H1 (cell line): Measurements from ENCODE around the gene P4HA3. TPM values are rescaled to one million over a fixed set of nuclear protein-coding genes. Genes with fewer than 3 reads are reported as not detected.

Source experiments
- CTCF ChIA-PET: fragments of 300-600 bp; sonication (Branson Sonifier 250); formaldehyde crosslinking; loops from one replicate; lab custom pipeline; 2021; ENCODE audit not compliant: partially characterized antibody; lab: Charles Lee
- POLR2A ChIA-PET: fragments of 300-600 bp; sonication (Branson Sonifier 250); formaldehyde crosslinking; loops from one replicate; lab custom pipeline; 2021; ENCODE audit warnings: inconsistent platforms; ENCODE audit not compliant: partially characterized antibody; lab: Charles Lee
- DNase-seq, 2 experiments: peaks; one replicate each; pipeline versions ENCODE4 v3.0.0 to v3.0.0-alpha.2; 2010 to 2022; ENCODE audit warnings: low spot score in 2 of 2, low read depth in 1 of 2, mixed read lengths in 1 of 2
- FAIRE-seq: peaks from 2 replicates; lab custom pipeline; 2011; peaks lifted over from hg19 to GRCh38; lab: Jason Lieb, UNC
- H2AFZ ChIP-seq: 2 replicates; pipeline ENCODE4 v1.8.1; 2012; ENCODE audit warnings: low read length, inconsistent platforms
- H2AK5ac ChIP-seq: 2 replicates; pipeline ENCODE4 v1.6.1; 2013; ENCODE audit warnings: low read depth, low read length
- H2BK120ac ChIP-seq: replicated peaks from 2 replicates; pipeline ENCODE3; 2013; ENCODE audit warnings: low read depth, low read length, inconsistent platforms
- H2BK12ac ChIP-seq: 2 replicates; pipeline ENCODE4 v1.6.1; 2013; ENCODE audit warnings: low read depth, low read length
- H2BK15ac ChIP-seq: 2 replicates; pipeline ENCODE4 v1.6.1; 2013; ENCODE audit warnings: low read length
- H2BK20ac ChIP-seq: 2 replicates; pipeline ENCODE4 v1.6.1; 2013; ENCODE audit warnings: low read length
- H2BK5ac ChIP-seq: 2 replicates; pipeline ENCODE4 v1.6.1; 2013; ENCODE audit warnings: low read depth, low read length
- H3K14ac ChIP-seq: 2 replicates; pipeline ENCODE4 v1.6.1; 2013; ENCODE audit warnings: inconsistent platforms; ENCODE audit not compliant: insufficient read length
- H3K18ac ChIP-seq: 2 replicates; pipeline ENCODE4 v1.6.1; 2013; ENCODE audit warnings: low read length; ENCODE audit errors: extremely low read depth
- H3K23ac ChIP-seq: 2 replicates; pipeline ENCODE4 v1.6.1; 2013; ENCODE audit warnings: inconsistent platforms; ENCODE audit not compliant: insufficient read length
- H3K23me2 ChIP-seq: 2 replicates; pipeline ENCODE4 v1.6.1; 2013; ENCODE audit warnings: low read depth, low read length
- H3K27ac ChIP-seq: 2 replicates; pipeline ENCODE4 v1.6.1; 2011; ENCODE audit warnings: low read depth, low read length, inconsistent platforms
- H3K27me3 ChIP-seq, 4 experiments: replicated peaks in 1 of 4; 1 replicate in 1 of 4; 2 replicates in 3 of 4; pipeline versions ENCODE4 v1.6.1 to v1.8.1; 2011 to 2013; ENCODE audit warnings: low read length in 3 of 4, mild to moderate bottlenecking in 3 of 4, inconsistent platforms in 2 of 4, mixed read lengths in 2 of 4, moderate library complexity in 1 of 4; ENCODE audit not compliant: control insufficient read depth in 3 of 4, insufficient read depth in 3 of 4; ENCODE audit errors: extremely low read depth in 1 of 4
- H3K36me3 ChIP-seq, 4 experiments: 2 replicates each; pipeline versions ENCODE4 v1.6.1 to v1.8.1; 2011 to 2013; ENCODE audit warnings: mild to moderate bottlenecking in 4 of 4, low read length in 3 of 4, moderate library complexity in 2 of 4, control low read depth in 1 of 4, inconsistent platforms in 1 of 4; ENCODE audit not compliant: insufficient read depth in 4 of 4, control insufficient read depth in 2 of 4
- H3K4ac ChIP-seq: replicated peaks from 2 replicates; pipeline ENCODE3; 2013; ENCODE audit warnings: low read length, low read depth, mixed read lengths, inconsistent platforms; ENCODE audit not compliant: insufficient read length
- H3K4me1 ChIP-seq, 4 experiments: replicated peaks in 1 of 4; 1 replicate in 1 of 4; 2 replicates in 3 of 4; pipeline versions ENCODE4 v1.6.1 to v1.8.1; 2011 to 2013; ENCODE audit warnings: low read length in 3 of 4, inconsistent platforms in 2 of 4, mixed read lengths in 1 of 4; ENCODE audit not compliant: insufficient read depth in 4 of 4, control insufficient read depth in 3 of 4
- H3K4me2 ChIP-seq, 2 experiments: 2 replicates each; pipeline versions ENCODE4 v1.6.1 to v1.8.1; 2011 to 2013; ENCODE audit warnings: low read depth in 2 of 2, low read length in 2 of 2, control low read depth in 1 of 2, inconsistent platforms in 1 of 2, mild to moderate bottlenecking in 1 of 2; ENCODE audit not compliant: insufficient read depth in 1 of 2
- H3K4me3 ChIP-seq, 4 experiments: fragments of 200-600, 300-600 bp in 1 of 4; sonication (generic), shearing (Covaris generic), sonication (Bioruptor Twin) in 1 of 4; 2 replicates each; pipeline versions ENCODE4 v1.5.1 to v1.8.1; 2011 to 2016; ENCODE audit warnings: low read length in 4 of 4, low read depth in 3 of 4, control low read depth in 2 of 4, inconsistent platforms in 2 of 4, mild to moderate bottlenecking in 2 of 4, mixed read lengths in 1 of 4, moderate library complexity in 1 of 4; ENCODE audit not compliant: insufficient read depth in 2 of 4; ENCODE audit errors: extremely low read depth in 1 of 4
- H3K56ac ChIP-seq: replicated peaks from 2 replicates; pipeline ENCODE3; 2013; ENCODE audit warnings: low read depth, mild to moderate bottlenecking, mixed read lengths, low read length, inconsistent platforms; ENCODE audit not compliant: insufficient read length
- H3K79me1 ChIP-seq: 2 replicates; pipeline ENCODE4 v1.6.1; 2013; ENCODE audit warnings: low read depth, low read length, control low read depth
- H3K79me2 ChIP-seq, 2 experiments: 2 replicates each; pipeline versions ENCODE4 v1.6.1 to v1.8.1; 2012 to 2013; ENCODE audit warnings: low read length in 2 of 2, mild to moderate bottlenecking in 2 of 2, inconsistent platforms in 1 of 2; ENCODE audit not compliant: insufficient read depth in 2 of 2, control insufficient read depth in 1 of 2
- H3K9ac ChIP-seq, 4 experiments: replicated peaks in 1 of 4; 1 replicate in 1 of 4; 2 replicates in 3 of 4; pipeline versions ENCODE4 v1.6.1 to v1.8.1; 2011 to 2013; ENCODE audit warnings: low read depth in 3 of 4, low read length in 3 of 4, control low read depth in 2 of 4, mild to moderate bottlenecking in 2 of 4, moderate library complexity in 2 of 4, inconsistent platforms in 1 of 4; ENCODE audit errors: extremely low read depth in 1 of 4
- H3K9me3 ChIP-seq, 2 experiments: 2 replicates each; pipeline versions ENCODE4 v1.6.1 to v1.8.1; 2012 to 2013; ENCODE audit warnings: mild to moderate bottlenecking in 2 of 2, moderate library complexity in 2 of 2, control low read depth in 1 of 2, inconsistent platforms in 1 of 2, low read depth in 1 of 2, low read length in 1 of 2, mixed read lengths in 1 of 2; ENCODE audit not compliant: insufficient read depth in 2 of 2
- H4K20me1 ChIP-seq, 2 experiments: replicated peaks in 1 of 2; 2 replicates each; pipeline versions ENCODE3 to v1.8.1; 2011 to 2013; ENCODE audit warnings: inconsistent platforms in 2 of 2, low read length in 2 of 2, mild to moderate bottlenecking in 1 of 2; ENCODE audit not compliant: insufficient read depth in 2 of 2, control insufficient read depth in 1 of 2
- H4K5ac ChIP-seq: 2 replicates; pipeline ENCODE4 v1.6.1; 2013; ENCODE audit warnings: low read length, low read depth, mixed read lengths, inconsistent platforms; ENCODE audit not compliant: insufficient read length
- H4K8ac ChIP-seq: 2 replicates; pipeline ENCODE4 v1.8.0; 2013; ENCODE audit warnings: mild to moderate bottlenecking, moderate library complexity, low read length, inconsistent platforms; ENCODE audit not compliant: insufficient read depth; ENCODE audit errors: extremely low read depth
- H4K91ac ChIP-seq: replicated peaks from 2 replicates; pipeline ENCODE3; 2013; ENCODE audit warnings: low read length, mixed read lengths, inconsistent platforms; ENCODE audit not compliant: insufficient read length
- GABPA ChIP-seq: IDR thresholded peaks from 2 replicates; pipeline ENCODE4 v1.6.1; 2011; ENCODE audit warnings: mild to moderate bottlenecking, low read length, moderate library complexity, borderline replicate concordance; ENCODE audit not compliant: insufficient read depth
- MAFK ChIP-seq: IDR thresholded peaks from 2 replicates; pipeline ENCODE4 v1.6.1; 2012; ENCODE audit warnings: low read depth, mild to moderate bottlenecking, improper control_type of control experiment, low read length
- SIRT6 ChIP-seq: IDR thresholded peaks from one replicate; pipeline ENCODE4 v1.7.1; 2012; ENCODE audit warnings: low read length, inconsistent platforms
- SP2 ChIP-seq: IDR thresholded peaks from 2 replicates; pipeline ENCODE4 v1.6.1; 2012; ENCODE audit warnings: mild to moderate bottlenecking, low read length, inconsistent platforms
- TAF1 ChIP-seq: IDR thresholded peaks from 2 replicates; pipeline ENCODE4 v1.6.1; 2011; ENCODE audit warnings: mild to moderate bottlenecking, low read depth, low read length
- TAF7 ChIP-seq: optimal IDR thresholded peaks from 2 replicates; pipeline ENCODE3; 2011; ENCODE audit warnings: low read depth, mild to moderate bottlenecking, inconsistent platforms, low read length, moderate library complexity, borderline replicate concordance
- TEAD4 ChIP-seq: IDR thresholded peaks from 2 replicates; pipeline ENCODE4 v1.6.1; 2012; ENCODE audit warnings: low read depth, low read length, inconsistent platforms, mixed read lengths
- WGBS, 2 experiments: shearing (Covaris generic) in 1 of 2; methylation state at CpG; one replicate each; pipeline versions ENCODE4 v1.1.6 to v1.1.7; 2013 to 2015; ENCODE audit warnings: low lambda C conversion rate in 2 of 2, mixed read lengths in 2 of 2, inconsistent platforms in 1 of 2, low coverage in 1 of 2, missing lambda C conversion rate in 1 of 2; ENCODE audit not compliant: insufficient replicate concordance in 2 of 2, insufficient coverage in 1 of 2, insufficient read length in 1 of 2; ENCODE audit errors: extremely low coverage in 1 of 2, missing lambda C conversion rate in 1 of 2; 5-methylcytosine and 5-hydroxymethylcytosine counted together
- polyA plus RNA-seq, 7 experiments: library from polyadenylated mRNA; depleted of rRNA in 3 of 7; stranded (reverse) in 5 of 7; unstranded in 2 of 7; fragments of >200 nt in 5 of 7; fragments of 200-250 nt in 2 of 7; gene quantifications; 1 replicate in 5 of 7; 2 replicates in 1 of 7; 4 replicates in 1 of 7; pipeline versions ENCODE4 v1.2.1 to v1.2.3, GENCODE V29; 2011 to 2013; ENCODE audit warnings: missing spikeins in 2 of 7, mixed read lengths in 2 of 7
- total RNA-seq: library from RNA; stranded (reverse); fragmentation: NEBNext Ultra II Directional; extraction: Animal tissue kit (Norgen Biotek cat#: 25700); gene quantifications from 2 replicates; pipeline ENCODE4 v1.2.1, GENCODE V29; 2021
- TF ChIP-seq, protein P1 (sequence below): IDR thresholded peaks from 2 replicates; pipeline ENCODE4 v1.6.1; 2012; ENCODE audit warnings: low read length, inconsistent platforms

Gene P4HA3
- total and polyA plus RNA-seq, 2 of the 8 experiments (the other 6 are each of a cell fraction or from before 2014, with no cell fraction given) = 0.06 TPM; not detected in 1

DNA sequence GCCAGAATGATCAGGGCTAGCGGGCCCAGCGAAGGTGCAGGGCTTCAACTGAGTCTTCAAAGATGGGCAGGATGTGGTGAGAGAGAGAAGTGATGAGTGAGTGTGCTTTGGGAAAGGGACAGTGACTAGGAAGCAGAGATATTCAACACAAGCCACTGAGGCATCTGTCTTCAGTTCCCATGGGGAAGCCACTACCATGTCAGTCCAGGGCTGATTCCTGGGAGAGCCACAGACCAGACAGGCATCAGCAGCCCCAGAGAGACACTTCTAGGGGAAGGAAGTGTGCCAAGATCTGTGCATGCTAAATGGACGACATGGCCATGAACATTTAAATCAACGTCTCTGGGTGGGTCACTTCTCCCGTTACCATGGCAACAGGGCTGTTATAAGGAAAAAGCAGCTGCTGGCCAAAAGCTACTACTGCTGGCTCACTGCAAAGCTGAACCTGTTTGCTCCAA is 28.5 kb downstream of the P4HA3 start:
- H3K23me2 ChIP-seq = no peaks in the 10 kb centered on the region
- no peak overlapping the region for H3K4me3 ChIP-seq
- no peak for FAIRE-seq
- H3K4ac ChIP-seq = no peak overlapping the region
- H3K23ac ChIP-seq = no peak overlapping the region
- no peak overlapping the region for H3K4me2 ChIP-seq
- no peak overlapping the region for H3K9ac ChIP-seq
- no peak overlapping the region for H2BK15ac ChIP-seq
- H2BK120ac ChIP-seq = no peak overlapping the region
- no peak for DNase-seq
- ChIA-PET POLR2A (no interaction called here), CTCF (interaction anchor here (1.2 to 1.5 kb wide), 2 partner anchors 33 to 167 kb away, joined by 3 to 6 read pairs; no protein-coding TSS in a partner anchor)
- no peak overlapping the region for H2BK20ac ChIP-seq
- no peak overlapping the region for H4K5ac ChIP-seq
- no peak overlapping the region for H2BK5ac ChIP-seq
- no peaks in the 10 kb centered on the region for H4K20me1 ChIP-seq
- H3K14ac ChIP-seq = no peak overlapping the region
- no peak overlapping the region for H4K8ac ChIP-seq
- no peaks in the 10 kb centered on the region for H3K79me2 ChIP-seq
- H2AK5ac ChIP-seq = no peak overlapping the region
- no peaks in the 10 kb centered on the region for H3K36me3 ChIP-seq
- no peak overlapping the region for H3K18ac ChIP-seq
- no peak overlapping the region for H4K91ac ChIP-seq
- no peak overlapping the region for H2BK12ac ChIP-seq
- TF ChIP-seq, protein P1, sequence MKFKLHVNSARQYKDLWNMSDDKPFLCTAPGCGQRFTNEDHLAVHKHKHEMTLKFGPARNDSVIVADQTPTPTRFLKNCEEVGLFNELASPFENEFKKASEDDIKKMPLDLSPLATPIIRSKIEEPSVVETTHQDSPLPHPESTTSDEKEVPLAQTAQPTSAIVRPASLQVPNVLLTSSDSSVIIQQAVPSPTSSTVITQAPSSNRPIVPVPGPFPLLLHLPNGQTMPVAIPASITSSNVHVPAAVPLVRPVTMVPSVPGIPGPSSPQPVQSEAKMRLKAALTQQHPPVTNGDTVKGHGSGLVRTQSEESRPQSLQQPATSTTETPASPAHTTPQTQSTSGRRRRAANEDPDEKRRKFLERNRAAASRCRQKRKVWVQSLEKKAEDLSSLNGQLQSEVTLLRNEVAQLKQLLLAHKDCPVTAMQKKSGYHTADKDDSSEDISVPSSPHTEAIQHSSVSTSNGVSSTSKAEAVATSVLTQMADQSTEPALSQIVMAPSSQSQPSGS = no peak
- TF ChIP-seq MAFK (no peak), SP2 (no peak), GABPA (no peak), TAF1 (no peak), SIRT6 (no peak), TEAD4 (no peak), TAF7 (no peak)
- WGBS, 2 experiments = 88% methylated on average over 5 of the region's 5 CpGs; no CpG with 5 or more reads in 1 of the 2 experiments
- H3K56ac ChIP-seq = no peak overlapping the region
- H3K9me3 ChIP-seq = no peaks in the 10 kb centered on the region
- no peak overlapping the region for H3K27ac ChIP-seq
- H3K79me1 ChIP-seq = no peaks in the 10 kb centered on the region
- H3K4me1 ChIP-seq = no peaks in the 10 kb centered on the region
- no peaks in the 10 kb centered on the region for H3K27me3 ChIP-seq
- H2AFZ ChIP-seq = no peak overlapping the region
